ENCODE data around the gene DLGAP1.

GRCh38 chr18:3799515-3799914 lies 655.6 kb downstream of the DLGAP1 start:
- TF ChIP-seq CTCF (conservative IDR thresholded peaks at IDR 0.05; ENCODE audit: low read depth, low read length): no peak
- no peak for TF ChIP-seq POLR2A (IDR thresholded peaks at IDR 0.05; ENCODE audit: low read depth, low read length)
- TF ChIP-seq RFX5 (IDR thresholded peaks at IDR 0.05; ENCODE audit: low read depth, low read length): no peak
- TF ChIP-seq BHLHE40 (IDR thresholded peaks at IDR 0.05; ENCODE audit: low read depth, low read length): no peak
- no peak for TF ChIP-seq MAFK (IDR thresholded peaks at IDR 0.05; ENCODE audit: low read depth, low read length)
- no peak for TF ChIP-seq CEBPB (IDR thresholded peaks at IDR 0.05; ENCODE audit: low read depth, low read length)
- TF ChIP-seq RAD21 (IDR thresholded peaks at IDR 0.05; ENCODE audit: low read length): no peak
- TF ChIP-seq SMC3 (IDR thresholded peaks at IDR 0.05; ENCODE audit: low read depth, low read length): no peak
- no peak for TF ChIP-seq USF2 (IDR thresholded peaks at IDR 0.05; ENCODE audit: low read depth, low read length)
- TF ChIP-seq MXI1 (IDR thresholded peaks at IDR 0.05; ENCODE audit: borderline replicate concordance, low read depth, low read length): no peak
- no peak for TF ChIP-seq RCOR1 (IDR thresholded peaks at IDR 0.05; ENCODE audit: insufficient replicate concordance, low read length)
- no peak for TF ChIP-seq NFE2L2 (IDR thresholded peaks at IDR 0.05; ENCODE audit: low read depth, low read length)
- TF ChIP-seq FOS (IDR thresholded peaks at IDR 0.05; ENCODE audit: low read depth, low read length): no peak
